Measurements from ENCODE around the gene SLC50A1. TPM values are rescaled to one million over a fixed set of nuclear protein-coding genes. Genes with fewer than 3 reads are reported as not detected.

Gene SLC50A1
- total and polyA plus RNA-seq, 11 donors, result 5.4 to 36.0 (median 10.5) TPM

GRCh38 chr1:155125511-155125945 lies 10.1 kb upstream of the SLC50A1 start:
- no peaks in the 10 kb centered on the region for H3K9me3 ChIP-seq
- intact Hi-C loops (cut with DNase I), result loop anchor here in 9 of 10 donors (5.0 kb wide), 2 partner anchors 33 to 42 kb away; no protein-coding TSS in a partner anchor
- 71 to 85% (median 76%) methylated on average over 2 to 11 of the region's 11 CpGs for WGBS, 4 donors
- no peak for TF ChIP-seq POLR2A (IDR thresholded peaks at IDR 0.05)
- TF ChIP-seq CTCF (IDR thresholded peaks at IDR 0.05), result no peak
- H3K4me3 ChIP-seq, result peak overlapping the region in 1 of 12 donors; percentile 93
- ATAC-seq (no peak), DNase-seq (no peak)
- H3K27me3 ChIP-seq, result peaks cover 0 to 35% (median 0%) of the 10 kb centered on the region in 9 donors
- H3K27ac ChIP-seq, result peak overlapping the region in 7 of 12 donors; percentile 37 to 100 (median 98)
- peaks cover 0 to 4% (median 0%) of the 10 kb centered on the region in 9 donors for H3K36me3 ChIP-seq
- peaks cover under 1 to 52% (median 29%) of the 10 kb centered on the region in 12 donors for H3K4me1 ChIP-seq

GRCh38 chr1:155125946-155126555 lies 9.6 kb upstream of the SLC50A1 start:
- Histone ChIP-seq H3K9me3 (no peaks in the 10 kb centered on the region), H3K36me3 (peaks cover 0 to 5% (median 0%) of the 10 kb centered on the region in 9 donors), H3K27ac (peak overlapping the region in 11 of 12 donors; percentile 55 to 100 (median 97)), H3K27me3 (peaks cover 0 to 35% (median 0%) of the 10 kb centered on the region in 9 donors), H3K4me3 (peak overlapping the region; percentile 68 to 95 (median 82)), H3K4me1 (peaks cover 5 to 57% (median 30%) of the 10 kb centered on the region in 12 donors)
- ATAC-seq, result peak in 3 of 4 donors; percentile 21 to 26 (median 23)
- WGBS, 4 donors, result 32 to 55% (median 50%) methylated on average over 42 to 53 of the region's 53 CpGs
- DNase-seq, result peak; percentile 54 to 71 (median 67)
- intact Hi-C loops (cut with DNase I), result loop anchor here (2.0 to 5.0 kb wide), 4 partner anchors 31 to 41 kb away; no protein-coding TSS in a partner anchor
- TF ChIP-seq CTCF (IDR thresholded peaks at IDR 0.05), result no peak
- no peak for TF ChIP-seq POLR2A (IDR thresholded peaks at IDR 0.05)

GRCh38 chr1:155126556-155127104 lies 9.0 kb upstream of the SLC50A1 start:
- TF ChIP-seq CTCF (IDR thresholded peaks at IDR 0.05), result peak in 2 of 12 donors; percentile 5 to 17
- TF ChIP-seq POLR2A (IDR thresholded peaks at IDR 0.05), result no peak
- Histone ChIP-seq H3K27me3 (peaks cover 0 to 35% (median 0%) of the 10 kb centered on the region in 9 donors), H3K9me3 (no peaks in the 10 kb centered on the region), H3K4me1 (peaks cover 7 to 63% (median 36%) of the 10 kb centered on the region in 12 donors), H3K4me3 (peak overlapping the region; percentile 68 to 95 (median 82)), H3K36me3 (peaks cover 0 to 11% (median 5%) of the 10 kb centered on the region in 9 donors), H3K27ac (peak overlapping the region in 11 of 12 donors; percentile 55 to 100 (median 97))
- intact Hi-C loops (cut with DNase I), result loop anchor here (2.0 to 5.0 kb wide), 4 partner anchors 32 to 41 kb away; no protein-coding TSS in a partner anchor
- peak in 2 of 4 donors; percentile 0 to 1 for ATAC-seq
- WGBS, 4 donors, result 3 to 15% (median 6%) methylated on average over 27 to 32 of the region's 32 CpGs
- peak in 1 of 5 donors; percentile 36 for DNase-seq
